RWPE2 (cell line): ENCODE measurements around the gene MRPL24.

Experiments used
- ATAC-seq: fragments of 200-7000 bp; cut with Tn5 transposase; 3 replicates; pipeline ENCODE4 v1.9.1; 2021; ENCODE audit warnings: low read depth
- DNase-seq: peaks from one replicate; pipeline ENCODE4 v3.0.0-alpha.2; 2020; ENCODE audit warnings: low spot score
- H3K27ac ChIP-seq: fragments of 450-650 bp; 2 replicates; pipeline ENCODE4 v1.5.1; 2017; ENCODE audit warnings: mild to moderate bottlenecking; ENCODE audit not compliant: poor library complexity, severe bottlenecking
- H3K27me3 ChIP-seq: fragments of 250-450 bp; sonication (Bioruptor Pico); 2 replicates; pipeline ENCODE4 v1.5.1; 2021; ENCODE audit warnings: mild to moderate bottlenecking, moderate library complexity; ENCODE audit not compliant: insufficient read depth, poor library complexity, severe bottlenecking
- H3K36me3 ChIP-seq: fragments of 250-450 bp; sonication (Bioruptor Pico); 2 replicates; pipeline ENCODE4 v1.5.1; 2020; ENCODE audit warnings: low read depth, mild to moderate bottlenecking, moderate library complexity
- H3K4me1 ChIP-seq: fragments of 250-450 bp; sonication (Bioruptor Pico); 2 replicates; pipeline ENCODE4 v1.5.1; 2021; ENCODE audit warnings: mild to moderate bottlenecking, moderate library complexity; ENCODE audit not compliant: insufficient read depth, poor library complexity, severe bottlenecking
- H3K4me3 ChIP-seq: fragments of 250-450 bp; sonication (Bioruptor Pico); 2 replicates; pipeline ENCODE4 v1.5.1; 2021; ENCODE audit warnings: mild to moderate bottlenecking, moderate library complexity; ENCODE audit not compliant: severe bottlenecking
- H3K9me3 ChIP-seq: fragments of 250-450 bp; sonication (Bioruptor Pico); 2 replicates; pipeline ENCODE4 v1.5.1; 2021; ENCODE audit warnings: mild to moderate bottlenecking, moderate library complexity; ENCODE audit not compliant: severe bottlenecking
- TF ChIP-seq, protein P1 (sequence below): fragments of 450-650 bp; IDR thresholded peaks from one replicate; pipeline ENCODE4 v1.5.1; 2017; ENCODE audit warnings: mild to moderate bottlenecking, moderate library complexity; ENCODE audit not compliant: poor library complexity, severe bottlenecking

The MRPL24 gene

DNA sequence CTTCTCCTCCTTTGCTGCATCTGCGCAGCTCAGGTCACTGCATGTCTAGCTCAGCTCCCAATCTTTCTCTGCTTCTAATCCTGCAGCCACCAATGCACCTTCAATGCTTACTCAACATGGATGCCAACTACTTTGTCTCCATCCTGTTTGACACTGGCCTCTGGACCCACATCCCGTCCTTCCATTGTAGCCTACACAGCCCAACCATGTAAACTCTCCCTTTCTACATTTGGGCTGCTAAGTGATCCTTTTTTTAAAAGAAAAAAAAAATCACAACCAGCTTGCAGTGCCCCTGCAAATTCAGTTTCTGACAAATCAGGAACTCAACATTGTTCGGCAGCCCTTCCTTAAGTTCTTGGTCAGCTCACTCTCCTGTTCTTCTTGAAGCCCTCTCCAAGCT lies 26.1 kb downstream of the MRPL24 start:
- H3K4me3 ChIP-seq, result no peak overlapping the region
- no peaks in the 10 kb centered on the region for H3K27me3 ChIP-seq
- ATAC-seq, result no peak
- peaks cover 25% of the 10 kb centered on the region for H3K4me1 ChIP-seq
- H3K27ac ChIP-seq, result no peak overlapping the region
- no peak for DNase-seq
- TF ChIP-seq, protein P1, sequence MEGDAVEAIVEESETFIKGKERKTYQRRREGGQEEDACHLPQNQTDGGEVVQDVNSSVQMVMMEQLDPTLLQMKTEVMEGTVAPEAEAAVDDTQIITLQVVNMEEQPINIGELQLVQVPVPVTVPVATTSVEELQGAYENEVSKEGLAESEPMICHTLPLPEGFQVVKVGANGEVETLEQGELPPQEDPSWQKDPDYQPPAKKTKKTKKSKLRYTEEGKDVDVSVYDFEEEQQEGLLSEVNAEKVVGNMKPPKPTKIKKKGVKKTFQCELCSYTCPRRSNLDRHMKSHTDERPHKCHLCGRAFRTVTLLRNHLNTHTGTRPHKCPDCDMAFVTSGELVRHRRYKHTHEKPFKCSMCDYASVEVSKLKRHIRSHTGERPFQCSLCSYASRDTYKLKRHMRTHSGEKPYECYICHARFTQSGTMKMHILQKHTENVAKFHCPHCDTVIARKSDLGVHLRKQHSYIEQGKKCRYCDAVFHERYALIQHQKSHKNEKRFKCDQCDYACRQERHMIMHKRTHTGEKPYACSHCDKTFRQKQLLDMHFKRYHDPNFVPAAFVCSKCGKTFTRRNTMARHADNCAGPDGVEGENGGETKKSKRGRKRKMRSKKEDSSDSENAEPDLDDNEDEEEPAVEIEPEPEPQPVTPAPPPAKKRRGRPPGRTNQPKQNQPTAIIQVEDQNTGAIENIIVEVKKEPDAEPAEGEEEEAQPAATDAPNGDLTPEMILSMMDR, result no peak
- no peaks in the 10 kb centered on the region for H3K36me3 ChIP-seq
- H3K9me3 ChIP-seq, result no peaks in the 10 kb centered on the region

DNA sequence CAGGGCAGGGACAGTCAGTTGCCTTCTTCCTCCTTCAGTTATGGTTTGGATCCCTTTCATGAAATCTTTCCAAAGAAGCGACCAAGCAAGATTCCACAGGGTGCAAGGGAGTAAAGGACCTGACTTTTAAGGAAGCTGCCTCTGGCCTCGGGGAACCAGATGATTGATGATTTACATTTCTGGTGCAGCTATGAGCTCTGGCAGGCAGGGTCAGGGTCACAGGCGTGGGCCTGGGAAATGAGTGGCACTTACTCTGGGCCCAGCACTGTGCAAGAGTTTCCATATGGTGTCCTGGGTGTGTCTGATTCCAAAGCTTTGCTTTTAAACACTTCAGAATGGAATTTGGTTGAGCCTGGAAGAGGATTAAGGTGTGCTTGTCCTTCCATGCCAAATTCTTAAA lies 28.3 kb downstream of the MRPL24 start:
- H3K27ac ChIP-seq, result peak overlapping the region; percentile 35
- no peaks in the 10 kb centered on the region for H3K9me3 ChIP-seq
- H3K36me3 ChIP-seq, result no peaks in the 10 kb centered on the region
- no peak overlapping the region for H3K4me3 ChIP-seq
- TF ChIP-seq, protein P1, result no peak
- H3K4me1 ChIP-seq, result peaks cover 30% of the 10 kb centered on the region
- DNase-seq, result no peak
- no peaks in the 10 kb centered on the region for H3K27me3 ChIP-seq
- peak; percentile 2; the same call in 1 of the 3 replicates for ATAC-seq

DNA sequence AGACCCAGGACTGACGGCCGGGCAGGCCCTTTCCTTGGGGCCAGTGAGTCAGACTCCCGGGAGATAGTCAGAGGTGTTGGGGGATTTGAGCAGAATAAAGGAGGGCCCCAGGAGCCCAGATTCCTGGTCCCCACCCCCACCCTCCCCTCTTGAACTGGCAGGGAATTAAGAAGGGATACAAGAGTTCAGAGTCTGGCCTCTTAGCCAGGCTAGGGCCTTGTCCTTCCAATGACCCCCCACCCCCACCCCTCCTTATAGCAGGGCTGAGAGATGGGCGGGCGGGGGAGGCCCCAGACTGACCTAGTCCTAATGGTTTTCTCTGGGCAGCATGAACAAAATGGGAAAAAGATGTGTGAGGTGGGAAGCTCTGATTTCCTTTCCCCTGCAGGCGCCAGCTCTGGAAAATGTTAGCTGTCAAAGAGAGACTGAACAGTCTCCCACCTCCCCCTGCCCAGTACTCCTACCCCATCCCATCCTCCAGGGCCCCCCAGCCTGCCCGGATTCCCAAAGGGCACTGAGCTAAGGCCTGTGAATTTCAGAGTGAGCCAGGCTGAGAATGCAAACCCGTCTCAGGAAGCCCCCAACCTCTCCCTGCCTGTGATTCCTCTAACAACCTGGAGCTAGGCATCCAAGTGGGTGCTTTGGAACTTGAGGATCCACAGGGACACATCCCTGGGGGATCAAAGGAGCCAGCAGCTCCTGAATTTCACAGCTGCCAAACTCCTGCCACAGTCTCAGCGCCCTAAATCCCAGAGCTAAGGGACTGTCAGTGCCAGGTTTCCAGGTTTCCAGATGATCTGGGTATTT lies 29.7 kb downstream of the MRPL24 start:
- ATAC-seq (no peak), DNase-seq (no peak)
- Histone ChIP-seq H3K4me1 (peaks cover 34% of the 10 kb centered on the region), H3K27ac (no peak overlapping the region), H3K9me3 (no peaks in the 10 kb centered on the region), H3K36me3 (no peaks in the 10 kb centered on the region), H3K4me3 (no peak overlapping the region), H3K27me3 (no peaks in the 10 kb centered on the region)
- TF ChIP-seq, protein P1, result no peak

DNA sequence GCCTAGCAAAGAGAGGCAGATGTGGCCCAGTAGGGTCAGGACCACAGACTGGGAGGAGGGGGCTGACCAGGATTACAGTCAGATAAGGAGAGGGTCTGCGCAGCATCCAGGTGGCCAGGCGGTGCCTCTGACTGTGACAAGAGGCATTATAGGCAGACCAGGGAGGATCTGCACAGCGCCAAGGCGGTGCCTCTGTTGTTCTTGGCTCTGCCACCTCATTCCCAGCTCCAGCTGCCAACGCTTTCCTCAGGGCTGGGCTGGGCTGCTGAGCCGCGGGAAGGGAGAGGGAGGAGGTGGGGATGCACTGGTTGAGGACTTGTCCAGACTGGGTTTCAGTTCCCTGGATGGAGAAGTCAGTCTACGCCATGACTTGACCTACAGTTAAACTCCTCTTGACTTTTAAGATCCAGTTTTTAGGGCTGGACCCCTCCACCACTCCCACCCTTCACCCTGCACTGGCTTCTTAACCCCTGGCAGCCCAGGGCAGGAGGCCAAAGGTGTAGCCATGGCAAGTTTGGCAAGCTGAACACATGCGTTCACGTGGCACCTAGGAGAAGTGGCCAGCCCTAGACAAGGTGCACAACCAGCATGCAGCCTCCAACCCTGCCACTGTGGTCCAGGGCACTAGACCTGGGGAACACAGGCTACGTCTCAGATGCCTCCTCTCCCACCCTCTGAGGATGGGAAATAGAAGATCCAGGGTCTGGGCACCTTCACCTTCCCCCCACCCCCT lies 31.0 kb downstream of the MRPL24 start:
- peaks cover 46% of the 10 kb centered on the region for H3K4me1 ChIP-seq
- no peaks in the 10 kb centered on the region for H3K9me3 ChIP-seq
- H3K36me3 ChIP-seq, result no peaks in the 10 kb centered on the region
- H3K27me3 ChIP-seq, result no peaks in the 10 kb centered on the region
- H3K27ac ChIP-seq, result peak overlapping the region; percentile 31
- ATAC-seq (peak; percentile 88), DNase-seq (no peak)
- TF ChIP-seq, protein P1, result no peak
- H3K4me3 ChIP-seq, result no peak overlapping the region
